ENCODE measurements around the gene KDM4C.

The KDM4C gene

DNA sequence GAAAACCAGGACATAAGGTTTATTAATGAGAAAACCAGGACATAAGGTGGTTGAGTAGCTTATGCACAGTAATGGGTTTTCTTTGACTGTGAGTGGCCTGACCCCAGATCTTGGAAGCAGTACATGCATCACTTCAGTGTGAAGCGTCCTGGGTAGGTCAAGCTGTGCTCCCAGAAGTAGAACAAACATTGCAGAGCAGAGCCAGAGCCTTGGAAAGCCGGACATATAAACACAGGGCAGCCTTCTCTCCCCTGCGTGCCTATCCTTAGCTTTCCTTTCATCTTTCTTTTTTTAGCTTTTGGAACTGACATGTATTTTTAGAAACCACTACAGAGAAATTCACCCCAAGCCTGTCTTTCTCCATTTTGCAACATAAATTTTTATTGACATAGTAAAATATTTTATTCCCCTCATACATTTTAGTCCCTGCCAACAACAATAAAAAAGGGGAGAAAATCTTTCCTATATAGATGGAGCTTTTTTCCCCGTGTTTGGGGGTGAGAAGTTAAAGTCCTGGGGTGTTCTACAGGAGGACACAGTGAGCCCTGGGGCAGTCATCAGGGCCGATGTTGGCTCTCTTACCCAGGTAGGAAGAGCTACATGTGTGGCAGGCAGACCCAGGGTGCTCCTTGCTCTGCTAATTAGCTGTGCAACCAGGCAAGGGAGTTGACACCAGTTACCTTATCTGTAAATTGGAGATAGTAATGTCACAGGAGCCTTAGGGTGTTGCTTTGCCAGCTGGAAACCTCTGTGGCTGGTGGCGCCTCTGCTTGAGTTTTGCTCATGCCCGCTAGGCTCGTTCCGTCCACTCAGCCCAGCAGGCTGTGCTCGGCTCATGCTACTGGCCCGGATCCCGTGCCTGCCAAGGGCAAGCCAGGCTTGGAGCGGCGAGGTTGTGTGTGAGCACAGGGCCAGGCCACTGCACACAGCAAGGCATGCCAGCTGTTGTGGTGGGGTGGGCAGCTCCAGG lies 389.6 kb downstream of the KDM4C start:
- TF ChIP-seq POLR2A (IDR thresholded peaks at IDR 0.05; ENCODE audit: low read depth, low read length), result no peak
- FAIRE-seq (no peak), DNase-seq (ENCODE audit: insufficient read length, low spot score) (no peak)

DNA sequence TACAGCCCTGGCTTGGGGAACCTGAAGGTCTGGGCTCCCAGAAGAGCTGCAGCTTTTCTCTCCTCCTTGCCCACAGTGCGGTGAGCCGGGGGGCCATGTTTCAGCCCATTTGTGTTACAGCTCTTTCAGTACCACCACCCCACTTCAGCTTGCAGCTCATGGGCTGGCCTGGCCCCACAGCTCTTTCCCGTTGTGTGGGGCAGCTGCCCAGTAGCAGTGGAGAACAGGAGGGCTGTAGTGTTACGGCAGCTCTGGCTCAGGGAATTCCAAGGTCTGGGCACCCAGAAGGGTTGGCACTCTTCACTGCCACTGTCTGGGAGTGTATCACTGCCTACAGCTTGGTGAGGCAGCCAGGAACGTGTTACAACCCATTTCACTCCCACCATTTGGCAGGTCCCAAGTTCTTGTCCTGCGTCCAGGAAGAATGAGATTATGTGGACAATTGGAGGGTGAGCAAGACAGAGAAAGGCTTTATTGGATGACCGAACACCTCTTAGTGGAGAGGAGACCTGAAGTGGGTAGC lies 390.5 kb downstream of the KDM4C start:
- DNase-seq (ENCODE audit: insufficient read length, low spot score) (no peak), FAIRE-seq (no peak)
- no peak for TF ChIP-seq POLR2A (IDR thresholded peaks at IDR 0.05; ENCODE audit: low read depth, low read length)

DNA sequence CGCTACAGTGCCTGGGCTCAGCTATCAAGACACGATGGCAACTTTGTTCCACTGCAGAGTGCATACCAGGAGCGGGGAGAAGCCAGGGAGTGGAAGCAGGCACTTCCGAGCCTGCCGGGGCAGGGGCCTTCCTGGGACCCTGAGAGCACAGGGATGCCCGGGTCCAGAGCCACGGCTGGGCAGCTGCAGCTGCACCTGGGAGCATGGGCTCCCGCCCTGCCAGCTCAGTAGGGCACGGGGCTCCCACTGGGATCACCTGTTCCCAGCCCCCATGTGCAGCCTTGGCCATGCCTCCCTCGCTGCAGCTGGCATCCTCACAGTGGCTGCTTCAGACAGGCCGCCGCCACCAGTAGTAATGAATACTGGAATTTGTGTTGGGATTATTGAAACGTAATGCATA lies 391.5 kb downstream of the KDM4C start:
- DNase-seq (ENCODE audit: insufficient read length, low spot score) (no peak), FAIRE-seq (no peak)
- TF ChIP-seq POLR2A (IDR thresholded peaks at IDR 0.05; ENCODE audit: low read depth, low read length), result no peak

DNA sequence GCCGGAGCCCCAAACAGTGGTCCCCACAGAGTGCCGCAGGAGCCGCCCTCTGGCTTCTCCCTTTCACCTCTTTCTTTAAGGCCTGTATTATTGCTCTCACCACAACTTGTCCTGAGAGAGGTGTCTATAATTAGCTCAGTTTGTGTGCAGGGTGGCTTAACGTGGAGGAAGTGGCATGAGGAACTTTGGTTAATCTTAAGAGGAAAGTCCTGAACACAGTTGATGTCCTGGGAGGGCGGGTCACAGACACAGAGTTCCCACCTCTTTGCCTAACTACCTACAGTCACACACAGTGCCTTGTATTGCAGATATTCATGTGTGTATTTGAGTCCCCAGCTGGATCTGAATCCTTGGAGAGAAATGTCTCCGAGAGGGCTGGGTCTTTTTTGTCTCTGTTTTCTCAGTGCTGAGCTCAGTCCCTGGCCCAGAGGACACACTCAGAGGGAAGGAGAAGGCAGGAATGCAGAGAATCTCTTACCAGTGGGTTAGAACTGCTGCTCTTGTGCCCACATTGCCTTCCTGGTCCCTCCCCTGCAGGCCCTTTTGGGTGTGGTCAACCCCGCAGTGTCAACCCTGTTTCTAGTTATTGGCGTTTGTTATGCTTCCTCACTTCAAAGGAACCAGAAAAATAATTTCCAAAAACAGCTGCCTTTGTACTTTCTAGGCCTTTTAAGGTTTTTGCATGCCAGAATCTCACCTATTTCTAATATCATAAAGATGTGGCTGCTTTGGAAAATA lies 392.5 kb downstream of the KDM4C start:
- no peak for FAIRE-seq
- TF ChIP-seq POLR2A (IDR thresholded peaks at IDR 0.05; ENCODE audit: low read depth, low read length), result no peak

DNA sequence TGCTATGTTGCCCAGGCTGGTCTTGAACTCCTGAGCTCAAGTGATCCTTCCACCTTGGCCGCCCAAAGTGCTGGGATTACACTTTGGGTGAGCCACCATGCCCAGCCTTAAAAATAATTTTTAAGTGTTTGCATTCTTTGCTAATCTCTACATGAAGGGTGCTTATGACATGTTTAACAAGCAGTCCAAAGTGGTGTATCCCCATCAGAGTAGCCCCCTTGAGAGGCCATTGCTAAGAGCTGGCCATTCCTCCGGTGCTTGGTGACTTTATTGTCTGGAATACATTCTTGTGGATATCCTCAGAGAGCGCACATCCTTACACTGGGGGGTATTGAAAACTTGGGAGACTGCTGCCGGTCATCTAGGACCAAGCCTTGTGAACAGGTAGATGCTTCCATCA lies 395.4 kb downstream of the KDM4C start:
- DNase-seq (ENCODE audit: insufficient read length, low spot score) (no peak), FAIRE-seq (no peak)
- no peak for TF ChIP-seq POLR2A (IDR thresholded peaks at IDR 0.05; ENCODE audit: low read depth, low read length)

More for the DNA sequence above, 392.5 kb downstream of the KDM4C start:
- DNase-seq (ENCODE audit: insufficient read length, low spot score), result no peak

DNA sequence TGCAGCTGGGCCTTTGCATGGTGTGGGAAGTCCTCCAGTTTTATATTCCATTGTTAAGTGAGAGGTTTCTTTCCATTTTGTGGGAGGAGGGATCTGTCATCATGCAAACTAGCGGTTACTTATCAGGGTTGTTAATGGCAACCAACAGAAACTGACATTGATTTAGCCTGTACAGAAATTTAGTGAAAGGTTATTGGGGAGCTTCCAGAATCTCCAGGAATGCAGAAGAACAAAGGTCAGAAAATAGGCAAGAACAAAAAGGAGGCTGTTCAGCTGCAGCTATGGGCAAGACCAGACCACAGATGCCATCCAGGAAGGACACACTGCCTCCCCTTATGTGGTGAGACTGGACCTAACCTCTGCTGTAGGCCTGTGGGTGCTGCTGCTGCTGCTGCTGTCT lies 395.8 kb downstream of the KDM4C start:
- DNase-seq (ENCODE audit: insufficient read length, low spot score) (no peak), FAIRE-seq (no peak)
- no peak for TF ChIP-seq POLR2A (IDR thresholded peaks at IDR 0.05; ENCODE audit: low read depth, low read length)

DNA sequence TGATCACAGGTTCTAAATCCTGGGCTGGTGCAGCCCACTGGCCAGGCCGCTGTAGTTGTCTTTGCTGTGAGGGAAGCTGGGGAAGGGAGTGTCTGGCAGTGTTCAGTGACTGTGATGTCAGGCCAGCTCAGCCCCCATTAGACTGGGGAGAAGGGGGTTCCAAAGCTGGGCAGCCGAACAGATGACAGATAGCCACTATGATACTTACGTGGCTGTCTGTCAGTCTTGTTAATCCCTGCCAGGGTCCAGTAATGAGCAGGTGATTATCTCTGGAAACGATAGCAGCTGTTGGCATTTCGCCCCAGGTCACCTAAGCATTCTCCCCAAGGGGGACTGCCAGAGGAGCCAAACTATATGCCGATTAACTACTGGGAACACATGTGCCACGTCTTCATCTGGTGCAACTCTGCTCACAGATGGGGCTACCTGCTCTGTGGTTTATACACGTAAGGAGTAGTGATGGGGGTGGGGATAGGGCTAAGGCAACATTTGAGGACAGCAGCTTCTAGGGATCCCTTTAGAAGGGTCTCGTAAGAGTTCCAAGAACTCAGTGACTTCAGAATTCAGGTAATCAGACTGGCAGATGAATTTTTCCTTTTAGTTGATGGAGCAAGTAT lies 396.3 kb downstream of the KDM4C start:
- TF ChIP-seq POLR2A (IDR thresholded peaks at IDR 0.05; ENCODE audit: low read depth, low read length), result no peak
- FAIRE-seq (no peak), DNase-seq (ENCODE audit: insufficient read length, low spot score) (no peak)

DNA sequence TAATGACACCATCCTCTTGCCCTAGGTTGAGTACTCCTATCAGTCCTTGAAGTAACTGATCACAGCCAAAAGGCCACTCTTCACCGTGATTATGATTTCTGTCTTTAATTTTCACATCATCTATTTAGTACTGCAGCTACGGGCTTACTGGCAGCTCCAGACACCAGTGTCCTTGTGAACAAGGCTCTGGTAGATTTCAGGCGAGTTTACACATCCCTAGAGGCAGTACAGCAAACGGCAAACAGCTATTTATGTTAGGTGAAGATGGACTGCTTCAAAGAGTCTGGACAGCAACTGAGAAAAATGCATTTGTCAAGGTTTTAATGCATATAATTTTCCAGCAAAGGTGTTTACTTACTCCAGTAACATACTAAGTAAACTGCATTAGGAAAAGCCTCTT lies 396.9 kb downstream of the KDM4C start:
- DNase-seq (ENCODE audit: insufficient read length, low spot score), result no peak
- no peak for FAIRE-seq
- no peak for TF ChIP-seq POLR2A (IDR thresholded peaks at IDR 0.05; ENCODE audit: low read depth, low read length)

DNA sequence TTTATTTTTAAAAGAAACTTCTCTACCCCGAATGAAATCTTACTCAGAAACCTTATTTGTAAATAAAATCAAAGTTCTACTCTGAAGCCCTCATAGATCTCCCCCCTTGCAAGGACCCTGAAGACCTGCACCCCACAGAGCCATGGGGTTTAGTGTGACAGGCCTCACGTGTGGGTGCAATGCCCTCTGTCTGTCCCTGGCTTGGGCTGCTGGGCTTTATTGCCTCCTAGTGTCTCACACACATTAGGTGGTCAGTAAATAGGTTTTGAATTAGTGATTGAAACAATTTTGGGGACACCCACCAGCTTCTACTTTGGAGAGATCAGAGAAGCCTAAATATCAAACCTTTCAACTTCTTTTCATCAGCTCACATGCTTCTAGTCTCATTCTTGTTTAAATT lies 403.7 kb downstream of the KDM4C start:
- FAIRE-seq, result no peak

DNA sequence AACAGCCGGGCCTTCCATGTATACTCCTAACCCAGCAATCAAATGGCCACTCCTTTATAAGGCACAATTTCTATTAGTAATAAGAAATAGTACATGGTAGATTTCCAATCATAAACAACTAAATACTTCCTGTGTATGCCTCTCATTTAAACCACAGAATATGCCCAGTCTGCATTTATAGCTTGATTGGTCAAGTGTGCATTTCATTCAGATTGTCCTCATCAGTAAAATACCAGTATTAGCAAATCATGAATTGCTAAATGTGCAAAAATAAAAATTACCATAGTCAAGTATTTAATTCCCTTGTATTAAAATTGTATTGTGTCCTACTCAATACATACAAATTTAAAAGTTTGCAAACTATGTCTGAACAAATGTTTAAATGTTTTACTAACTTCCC lies 406.2 kb downstream of the KDM4C start:
- no peak for DNase-seq (ENCODE audit: insufficient read length, low spot score)
- FAIRE-seq, result no peak
- no peak for TF ChIP-seq POLR2A (IDR thresholded peaks at IDR 0.05; ENCODE audit: low read depth, low read length)

More for the DNA sequence above, 403.7 kb downstream of the KDM4C start:
- TF ChIP-seq POLR2A (IDR thresholded peaks at IDR 0.05; ENCODE audit: low read depth, low read length), result no peak
- no peak for DNase-seq (ENCODE audit: insufficient read length, low spot score)

DNA sequence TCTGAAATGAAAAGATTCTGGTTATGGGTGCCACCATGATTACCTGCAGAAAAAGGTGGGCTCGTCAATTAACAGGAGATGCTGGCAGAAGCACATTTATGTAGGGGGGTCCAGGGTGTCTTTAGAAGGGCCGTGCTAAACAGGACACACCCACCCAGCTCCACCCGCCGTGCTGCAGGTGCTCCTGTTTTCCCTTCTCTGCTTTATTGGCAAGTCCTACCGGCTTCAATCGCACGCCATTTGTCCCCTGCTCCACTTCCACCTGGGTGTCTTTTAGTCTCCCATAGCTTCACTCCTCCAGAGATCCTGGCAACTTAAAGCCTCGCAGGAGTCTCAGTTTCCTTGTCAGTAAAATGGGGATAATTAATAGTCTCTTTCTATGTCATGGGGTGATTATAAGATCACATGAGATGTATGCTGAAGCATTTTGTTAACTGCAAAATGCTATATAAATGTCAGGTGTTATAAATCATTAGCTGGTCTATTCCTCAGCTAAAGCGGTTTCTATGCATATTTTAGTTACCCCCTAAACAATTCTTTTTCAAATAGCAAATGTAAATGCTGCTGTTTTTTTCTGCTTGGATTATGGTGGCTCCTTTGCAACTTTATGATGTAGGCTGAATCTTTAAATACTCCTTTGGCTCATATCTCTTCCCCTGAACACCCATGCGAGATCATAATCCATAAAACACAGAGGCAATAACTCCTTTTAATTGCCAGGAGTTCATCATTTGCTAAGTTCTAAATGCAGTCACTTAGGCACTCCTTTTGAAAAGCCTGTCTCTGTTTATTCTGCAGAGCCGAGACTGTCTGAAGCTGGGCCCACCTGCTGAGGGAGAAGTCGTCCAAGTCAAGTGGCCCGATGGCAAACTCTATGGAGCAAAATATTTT lies 406.9 kb downstream of the KDM4C start:
- TF ChIP-seq POLR2A (IDR thresholded peaks at IDR 0.05; ENCODE audit: low read depth, low read length), result no peak
- FAIRE-seq (no peak), DNase-seq (ENCODE audit: insufficient read length, low spot score) (no peak)

DNA sequence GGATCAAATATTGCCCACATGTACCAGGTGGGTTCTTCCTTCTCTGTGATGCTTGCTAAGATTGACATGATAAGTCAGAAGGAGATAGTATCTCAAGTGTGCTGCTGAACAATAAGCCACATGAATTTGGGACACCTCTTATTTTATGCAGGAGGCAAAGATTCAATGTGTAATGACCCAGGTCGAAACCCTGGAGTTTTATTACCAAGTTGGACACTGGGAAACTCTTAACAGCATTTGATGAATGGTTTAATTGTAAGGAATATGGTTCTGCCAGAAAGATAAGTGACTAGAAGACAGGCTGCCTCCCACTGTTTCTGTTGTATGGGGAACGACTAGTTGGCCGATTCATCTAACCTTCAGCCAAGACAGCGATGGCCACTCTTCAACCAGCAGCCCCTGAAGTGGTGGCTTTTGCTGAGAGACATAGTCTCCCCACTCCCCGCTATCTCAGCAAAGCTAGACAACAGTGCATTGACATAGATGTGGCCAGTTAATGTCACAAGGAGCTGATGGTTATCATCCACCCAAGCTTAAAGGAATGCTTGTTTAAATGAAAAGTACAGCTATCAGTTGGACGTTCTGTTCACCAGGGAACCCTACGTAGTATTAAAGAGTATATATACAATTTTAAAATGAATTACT lies 407.7 kb downstream of the KDM4C start:
- no peak for TF ChIP-seq POLR2A (IDR thresholded peaks at IDR 0.05; ENCODE audit: low read depth, low read length)
- FAIRE-seq, result no peak
- DNase-seq (ENCODE audit: insufficient read length, low spot score), result no peak

DNA sequence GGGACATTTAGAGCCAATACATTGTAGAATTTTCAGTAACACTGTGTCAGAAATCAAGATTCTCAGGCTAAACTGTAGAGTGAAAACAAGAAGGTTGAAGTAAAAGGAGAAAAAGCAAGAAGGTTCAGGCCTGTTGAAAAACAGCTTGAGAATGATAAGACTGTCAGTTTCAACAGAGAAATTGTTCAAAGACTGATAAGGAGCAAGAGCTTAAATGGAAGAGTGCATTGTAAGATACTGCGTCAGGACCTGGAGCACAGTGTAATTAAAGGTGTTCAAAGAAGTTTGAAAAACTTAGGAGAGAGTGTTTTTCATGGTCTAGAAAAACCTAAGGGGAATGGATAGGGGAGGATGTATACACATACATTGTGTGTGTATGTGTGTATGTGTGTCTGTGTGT lies 408.3 kb downstream of the KDM4C start:
- DNase-seq (ENCODE audit: insufficient read length, low spot score), result no peak
- no peak for FAIRE-seq
- no peak for TF ChIP-seq POLR2A (IDR thresholded peaks at IDR 0.05; ENCODE audit: low read depth, low read length)
